HepG2 (cell line): ENCODE measurements around the gene NEURL1B. TPM values are rescaled to one million over a fixed set of nuclear protein-coding genes. Genes with fewer than 3 reads are reported as not detected.

ENCODE experiments used
- ATAC-seq: fragments of 200-7000 bp; cut with Tn5 transposase; 3 replicates; pipeline ENCODE4 v1.9.1; 2020; ENCODE audit warnings: mild to moderate bottlenecking, moderate library complexity
- BruUV-seq: library from RNA; stranded (reverse); fragments of 400-500 nt; replicated peaks from 2 replicates; lab custom pipeline; 2021; lab: Mats Ljungman, UMichigan
- CTCF ChIA-PET: fragments of 300-600 bp; formaldehyde crosslinking; extraction: SDS; loops from one replicate; lab custom pipeline; 2021; ENCODE audit warnings: low total read pairs, inconsistent platforms, low intra/inter-chr PET ratio; lab: Yijun Ruan, JAX
- POLR2A ChIA-PET: fragments of 350-600 bp; sonication (Branson Sonifier 250); formaldehyde crosslinking; loops from one replicate; lab custom pipeline; 2020; ENCODE audit warnings: antibody characterized with exemption, inconsistent platforms; lab: Yijun Ruan, JAX
- DNase-seq: peaks from one replicate; pipeline ENCODE4 v3.0.0-alpha.2; 2015; ENCODE audit warnings: low spot score
- FAIRE-seq: peaks from 3 replicates; lab custom pipeline; 2011; peaks lifted over from hg19 to GRCh38; lab: Jason Lieb, UNC
- H2AFZ ChIP-seq: one replicate; pipeline ENCODE4 v1.6.1; 2011; ENCODE audit warnings: low read length, inconsistent platforms
- H3K27ac ChIP-seq: fragments of 300-600 bp; 3 replicates; pipeline ENCODE4 v1.8.0; 2011; ENCODE audit warnings: mixed run types, mild to moderate bottlenecking, mixed read lengths, low read length, inconsistent platforms; ENCODE audit not compliant: insufficient read depth; ENCODE audit errors: extremely low read length
- H3K27me3 ChIP-seq, 2 experiments: fragments of 200-600 bp in 1 of 2; 2 replicates in 1 of 2; 3 replicates in 1 of 2; pipeline versions ENCODE4 v1.6.0 to v1.8.0; 2011; ENCODE audit warnings: low read length in 2 of 2, mild to moderate bottlenecking in 2 of 2, moderate library complexity in 2 of 2, inconsistent platforms in 1 of 2; ENCODE audit not compliant: insufficient read depth in 2 of 2, control insufficient read depth in 1 of 2
- H3K36me3 ChIP-seq, 2 experiments: fragments of 200-600 bp in 1 of 2; replicated peaks in 1 of 2; 2 replicates in 1 of 2; 3 replicates in 1 of 2; pipeline versions ENCODE4 v1.5.1 to v1.8.0; 2011; ENCODE audit warnings: low read length in 2 of 2, inconsistent platforms in 1 of 2; ENCODE audit not compliant: insufficient read depth in 2 of 2, control insufficient read depth in 1 of 2
- H3K4me1 ChIP-seq: 2 replicates; pipeline ENCODE4 v1.5.1; 2012; ENCODE audit warnings: low read length, inconsistent platforms; ENCODE audit not compliant: insufficient read depth
- H3K4me2 ChIP-seq: 2 replicates; pipeline ENCODE4 v1.6.0; 2011; ENCODE audit warnings: low read depth, low read length, inconsistent platforms
- H3K4me3 ChIP-seq, 3 experiments: fragments of 200-600 bp in 1 of 3; sonication (generic), shearing (Covaris generic) in 1 of 3; replicated peaks in 1 of 3; 2 replicates each; pipeline ENCODE4 v1.5.1; 2011 to 2016; ENCODE audit warnings: low read length in 3 of 3, inconsistent platforms in 2 of 3, low read depth in 2 of 3, mild to moderate bottlenecking in 2 of 3, control low read depth in 1 of 3, mixed read lengths in 1 of 3; ENCODE audit not compliant: insufficient read depth in 1 of 3
- H3K79me2 ChIP-seq: one replicate; pipeline ENCODE4 v1.6.1; 2011; ENCODE audit warnings: low read length, inconsistent platforms; ENCODE audit not compliant: insufficient read depth
- H3K9ac ChIP-seq: 2 replicates; pipeline ENCODE4 v1.6.0; 2011; ENCODE audit warnings: mild to moderate bottlenecking, low read depth, low read length, inconsistent platforms; ENCODE audit not compliant: insufficient read depth
- H3K9me3 ChIP-seq: 2 replicates; pipeline ENCODE4 v1.5.1; 2012; ENCODE audit warnings: mild to moderate bottlenecking, low read length
- H4K20me1 ChIP-seq: 2 replicates; pipeline ENCODE4 v1.6.0; 2011; ENCODE audit warnings: inconsistent platforms, mild to moderate bottlenecking, low read length, moderate library complexity; ENCODE audit not compliant: insufficient read depth
- AGO2 ChIP-seq: fragments of 200-400 bp; formaldehyde crosslinking; optimal IDR thresholded peaks from 2 replicates; pipeline ENCODE3; 2017; ENCODE audit warnings: mild to moderate bottlenecking, low read depth, low read length, moderate library complexity
- AHR ChIP-seq: IDR thresholded peaks from 2 replicates; pipeline ENCODE4 v1.6.1; 2018; ENCODE audit warnings: missing genetic modification reagents, missing compliant biosample characterization
- ARNT ChIP-seq: fragments of 450-650 bp; IDR thresholded peaks from 2 replicates; pipeline ENCODE4 v1.6.1; 2017
- ATF7 ChIP-seq, 2 experiments: fragments of 450-650 bp in 1 of 2; sonication (generic) in 1 of 2; formaldehyde crosslinking in 1 of 2; IDR thresholded peaks; 2 replicates each; pipeline versions ENCODE4 v1.4.0 to v1.6.1; 2016 to 2020; ENCODE audit warnings: antibody characterized with exemption in 1 of 2, mild to moderate bottlenecking in 1 of 2, missing genetic modification reagents in 1 of 2
- HNF4G ChIP-seq, 2 experiments: sonication (generic) in 1 of 2; formaldehyde crosslinking in 1 of 2; IDR thresholded peaks; 2 replicates each; pipeline versions ENCODE4 v1.4.0 to v1.6.1; 2011 to 2020; ENCODE audit warnings: borderline replicate concordance in 2 of 2, low read depth in 2 of 2, mild to moderate bottlenecking in 2 of 2, low read length in 1 of 2, missing genetic modification reagents in 1 of 2, moderate library complexity in 1 of 2
- MIER2 ChIP-seq: IDR thresholded peaks from 2 replicates; pipeline ENCODE4 v1.6.1; 2016; ENCODE audit warnings: missing biosample characterization, missing genetic modification reagents
- NFIB ChIP-seq: sonication (generic); formaldehyde crosslinking; IDR thresholded peaks from 2 replicates; pipeline ENCODE4 v1.9.0; 2021; ENCODE audit warnings: missing genetic modification reagents, mild to moderate bottlenecking, borderline replicate concordance
- REL ChIP-seq: sonication (generic); formaldehyde crosslinking; conservative IDR thresholded peaks from 2 replicates; pipeline ENCODE4 v1.8.0; 2022; ENCODE audit warnings: mild to moderate bottlenecking, missing genetic modification reagents, moderate library complexity
- ZNF24 ChIP-seq: fragments of 450-650 bp; IDR thresholded peaks from 2 replicates; pipeline ENCODE4 v1.6.1; 2017; ENCODE audit warnings: antibody characterized with exemption, mild to moderate bottlenecking
- ZNF75D ChIP-seq: sonication (generic); formaldehyde crosslinking; IDR thresholded peaks from 2 replicates; pipeline ENCODE4 v1.8.1; 2023; ENCODE audit warnings: missing genetic modification reagents, mild to moderate bottlenecking, borderline replicate concordance
- WGBS: methylation state at CpG from one replicate; pipeline ENCODE4 v1.1.6; 2017; ENCODE audit warnings: low lambda C conversion rate; 5-methylcytosine and 5-hydroxymethylcytosine counted together
- in situ Hi-C: cut with HindIII; loops from 2 replicates; pipeline ENCODE4 v1.10.0; 2017; ENCODE audit warnings: low pct_unique_long_range_greater_than_20kb; ENCODE audit not compliant: extremely low pct_ligation_motif_present
- intact Hi-C: fragments of 100-400 bp; cut with micrococcal nuclease; formaldehyde crosslinking; loops from one replicate; pipeline ENCODE4 v1.10.0; 2022; ENCODE audit not compliant: unreplicated experiment
- polyA plus RNA-seq, 8 experiments: library from polyadenylated mRNA; depleted of rRNA in 3 of 8; stranded (reverse) in 7 of 8; unstranded in 1 of 8; fragments of >200 nt; fragmentation: Illumina TruSeq in 4 of 8; extraction: Trizol in 4 of 8; gene quantifications; 2 replicates each; pipeline versions ENCODE4 v1.2.1 to v1.2.3, GENCODE V29; 2011 to 2016; ENCODE audit warnings: low read depth in 4 of 8, missing spikeins in 1 of 8, mixed read lengths in 1 of 8; ENCODE audit not compliant: insufficient read depth in 1 of 8
- total RNA-seq, 5 experiments: library from RNA; depleted of rRNA; stranded (reverse); fragments of >200 nt; fragmentation: Illumina TruSeq; extraction: Trizol; gene quantifications; 2 replicates each; pipeline ENCODE4 v1.2.3, GENCODE V29; 2016; ENCODE audit warnings: low read depth in 1 of 5

Gene NEURL1B
- total and polyA plus RNA-seq, 2 of the 13 experiments (the other 11 are each of a cell fraction or from before 2014, with no cell fraction given), result 0.09 to 0.13 TPM

GRCh38 chr5:172607213-172607793, 33.8 kb upstream of the NEURL1B start:
- Histone ChIP-seq H3K4me1 (no peaks in the 10 kb centered on the region), H3K79me2 (no peaks in the 10 kb centered on the region), H3K27me3 (peaks cover 2 to 8% of the 10 kb centered on the region in 2 experiments; a peak in 3 of 5 replicates), H4K20me1 (no peaks in the 10 kb centered on the region), H3K36me3 (no peaks in the 10 kb centered on the region), H3K4me2 (no peak overlapping the region), H3K9me3 (no peaks in the 10 kb centered on the region), H2AFZ (no peak overlapping the region), H3K9ac (no peak overlapping the region), H3K4me3 (no peak overlapping the region), H3K27ac (no peak overlapping the region)
- BruUV-seq, result no TSS peak
- no peak for FAIRE-seq
- no peak for DNase-seq
- CTCF ChIA-PET, result no interaction called here
- no peak for ATAC-seq
- TF ChIP-seq HNF4G (IDR thresholded peaks at IDR 0.05; ENCODE audit: borderline replicate concordance, low read depth, low read length) (no peak), HNF4G (CRISPR knock-in tag; IDR thresholded peaks at IDR 0.05; ENCODE audit: borderline replicate concordance, low read depth) (no peak), NFIB (CRISPR knock-in tag) (no peak), ARNT (no peak), ZNF24 (no peak), ZNF75D (CRISPR knock-in tag) (no peak), REL (no peak), AGO2 (no peak)
- WGBS, result 16% methylated on average over 6 of the region's 6 CpGs
- POLR2A ChIA-PET, result no interaction called here
- intact Hi-C loops (no loop called here), in situ Hi-C loops (no loop called here)

- H2AFZ ChIP-seq, result no peak overlapping the region
- in situ Hi-C loops (no loop called here), intact Hi-C loops (no loop called here)
- H3K27ac ChIP-seq, result no peak overlapping the region
- H3K4me1 ChIP-seq, result no peaks in the 10 kb centered on the region
- no peaks in the 10 kb centered on the region for H3K36me3 ChIP-seq
- no peaks in the 10 kb centered on the region for H3K9me3 ChIP-seq
- POLR2A ChIA-PET, result no interaction called here
- H3K79me2 ChIP-seq, result no peaks in the 10 kb centered on the region
- H4K20me1 ChIP-seq, result no peaks in the 10 kb centered on the region
- H3K4me2 ChIP-seq, result no peak overlapping the region
- no peak overlapping the region for H3K4me3 ChIP-seq
- ATAC-seq (no peak), DNase-seq (no peak), FAIRE-seq (no peak)
- CTCF ChIA-PET, result no interaction called here
- peaks cover 2% of the 10 kb centered on the region in 2 experiments; a peak in 2 of 5 replicates for H3K27me3 ChIP-seq
- 58% methylated on average over 3 of the region's 3 CpGs for WGBS
- H3K9ac ChIP-seq, result no peak overlapping the region
- no TSS peak for BruUV-seq
- no peak for TF ChIP-seq AHR
- TF ChIP-seq MIER2 (CRISPR knock-in tag), result no peak
- TF ChIP-seq ATF7 (IDR thresholded peaks at IDR 0.05), result peak; percentile 64
- TF ChIP-seq ATF7 (CRISPR knock-in tag; IDR thresholded peaks at IDR 0.05), result no peak
Measured at GRCh38 chr5:172608773-172609172, 32.3 kb upstream of the NEURL1B start.
